GM21529 (cell line): Measurements from ENCODE around the gene GRIK5.
"Not testable (repeated sequence)": the region's sequence is repeated elsewhere in the genome, so short reads cannot be mapped to it uniquely, and the experiment has no call there.

ENCODE experiments used
- ATAC-seq: cut with Tn5 transposase; IDR thresholded peaks from one replicate; pipeline ENCODE4 v1.9.1; 2021; ENCODE audit not compliant: unreplicated experiment

Gene GRIK5

GRCh38 chr19:42069619-42070351, at the start of gene GRIK5:
Gene GRIK5 (minus strand): TSS chr19:42070206. CDS start chr19:42065770, 4,436 bp downstream.
- ATAC-seq = no peak

- ATAC-seq = no peak
These were observed 47.1 kb upstream of the GRIK5 start for GRCh38 chr19:42117076-42117475.

DNA sequence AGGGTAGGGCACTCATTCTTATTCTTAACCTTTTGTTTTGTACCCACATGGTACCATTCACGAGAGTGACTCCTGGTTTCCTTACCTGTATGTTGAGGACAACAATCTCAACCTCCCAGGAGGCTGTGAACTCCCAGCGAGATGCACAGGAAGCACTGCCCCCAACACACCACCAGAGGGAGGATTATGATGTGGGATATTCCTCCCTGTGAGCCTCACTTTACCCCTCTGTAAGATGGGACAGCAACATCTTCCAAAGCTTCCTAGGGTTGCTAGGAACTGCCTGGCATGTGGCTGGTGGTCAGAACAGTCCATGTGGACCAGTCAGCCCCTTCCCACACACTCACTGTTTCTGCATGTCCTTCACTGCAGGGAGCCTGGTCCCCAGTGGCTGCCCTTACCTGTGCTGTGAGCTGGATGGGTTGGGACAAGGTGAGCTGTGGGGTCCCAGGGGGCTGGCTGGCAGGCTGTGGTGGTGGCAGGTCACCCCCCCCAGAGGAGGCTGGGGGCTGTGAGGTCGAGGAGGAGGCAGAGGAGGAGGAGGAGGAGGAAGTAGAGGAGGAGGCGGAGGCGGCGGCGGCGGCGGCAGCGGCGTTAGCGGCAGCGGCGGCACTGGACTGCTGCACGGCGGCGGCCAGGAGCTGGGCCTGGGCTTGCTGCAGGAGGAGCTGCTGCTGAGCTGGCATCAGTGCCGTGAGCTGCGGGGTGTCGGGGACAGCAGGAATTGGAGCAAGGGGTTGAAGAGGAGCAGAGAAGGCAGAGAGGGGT, 46.5 kb upstream of the GRIK5 start:
- ATAC-seq = no peak

DNA sequence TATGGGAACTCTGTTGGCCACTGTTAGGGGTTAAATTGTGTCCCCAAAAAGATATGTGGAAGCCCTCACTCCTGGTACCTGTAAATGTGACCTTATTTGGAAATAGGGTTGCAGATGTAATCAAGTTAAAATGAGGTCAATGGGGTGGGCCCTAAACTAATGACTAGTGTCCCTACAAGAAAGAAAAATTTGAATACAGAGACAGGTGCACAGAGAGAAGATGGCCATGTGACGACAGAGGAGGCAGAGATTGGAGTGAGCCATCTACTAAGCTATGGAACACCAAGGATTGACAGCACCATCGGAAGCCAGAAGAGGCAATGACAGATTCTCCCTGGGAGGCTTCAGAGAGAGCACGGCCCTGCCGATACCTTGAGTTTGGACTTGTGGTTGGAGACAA, 45.7 kb upstream of the GRIK5 start:
- no peak for ATAC-seq

DNA sequence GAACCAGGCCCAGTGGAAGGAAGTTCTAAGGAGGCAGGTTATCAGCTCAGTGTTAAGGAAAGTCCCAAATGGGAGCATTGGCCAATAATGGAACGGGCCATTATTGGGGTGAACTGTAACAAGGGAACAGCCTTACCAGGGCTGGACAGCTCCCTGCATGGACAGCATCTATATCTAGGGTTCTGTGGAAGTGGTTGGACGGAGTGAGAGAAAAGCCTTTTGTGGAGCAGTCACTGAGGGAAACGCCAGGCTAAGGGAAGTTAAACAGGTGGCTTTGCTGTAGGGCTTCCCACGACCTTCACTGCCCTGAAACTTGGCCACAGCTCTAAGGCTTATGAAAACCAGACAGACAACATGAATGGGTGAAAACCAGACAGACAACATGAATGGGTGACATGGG, 45.2 kb upstream of the GRIK5 start:
- ATAC-seq = no peak

- ATAC-seq = peak; percentile 66
These were observed 44.4 kb upstream of the GRIK5 start for GRCh38 chr19:42114412-42114811.

GRCh38 chr19:42113641-42114348, 43.8 kb upstream of the GRIK5 start:
- ATAC-seq = peak; percentile 46

DNA sequence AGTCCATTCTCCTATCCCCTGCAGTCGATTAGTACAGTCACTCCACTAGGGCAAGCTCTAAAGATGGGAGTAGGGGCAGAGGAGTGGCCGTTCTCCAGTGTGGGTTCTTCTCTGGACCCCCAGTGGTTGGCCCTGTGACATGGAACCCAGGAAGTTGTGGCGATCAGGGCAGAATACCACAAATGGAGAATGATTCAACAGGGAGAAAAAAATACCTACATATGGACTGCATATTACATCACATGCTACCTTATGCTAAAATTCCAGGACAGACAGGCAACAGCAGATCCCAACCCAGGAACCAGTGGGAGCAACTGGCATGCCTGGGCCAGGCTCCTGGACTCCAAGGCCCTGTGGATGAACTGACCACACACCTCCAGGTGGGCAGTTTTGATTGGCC, 41.8 kb upstream of the GRIK5 start:
- no peak for ATAC-seq

DNA sequence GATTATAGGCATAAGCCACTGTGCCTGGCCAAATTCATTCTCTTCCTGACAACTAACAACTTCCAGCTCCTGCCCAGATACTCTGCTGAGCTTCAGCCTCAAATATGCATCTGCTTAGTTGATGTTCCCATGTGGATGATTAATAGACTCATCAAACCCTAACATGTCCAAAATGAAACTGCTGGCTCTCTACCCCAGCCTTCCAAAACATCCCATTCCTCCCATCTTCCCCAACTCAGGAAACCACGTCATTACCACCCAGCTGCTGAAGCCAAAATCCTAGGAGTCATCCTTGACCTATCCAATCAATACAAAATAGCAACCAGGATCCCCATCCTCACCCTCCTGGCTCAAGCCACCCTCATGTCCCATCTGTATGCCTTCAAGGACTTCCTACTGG, 41.4 kb upstream of the GRIK5 start:
- ATAC-seq = no peak

GRCh38 chr19:42110658-42111057, 40.7 kb upstream of the GRIK5 start:
- no peak for ATAC-seq

GRCh38 chr19:42109896-42110295, 39.9 kb upstream of the GRIK5 start:
- ATAC-seq = no peak

- ATAC-seq = peak; percentile 64
These were observed 38.8 kb upstream of the GRIK5 start for GRCh38 chr19:42108527-42109389.

GRCh38 chr19:42105368-42105767, 35.4 kb upstream of the GRIK5 start:
- no peak for ATAC-seq

- ATAC-seq = no peak
These were observed 32.9 kb upstream of the GRIK5 start for GRCh38 chr19:42102877-42103276.

- not testable (repeated sequence) for ATAC-seq
These were observed 30.2 kb upstream of the GRIK5 start for GRCh38 chr19:42100241-42100640.

- ATAC-seq = no peak
These were observed 29.4 kb upstream of the GRIK5 start for GRCh38 chr19:42099336-42099925.

DNA sequence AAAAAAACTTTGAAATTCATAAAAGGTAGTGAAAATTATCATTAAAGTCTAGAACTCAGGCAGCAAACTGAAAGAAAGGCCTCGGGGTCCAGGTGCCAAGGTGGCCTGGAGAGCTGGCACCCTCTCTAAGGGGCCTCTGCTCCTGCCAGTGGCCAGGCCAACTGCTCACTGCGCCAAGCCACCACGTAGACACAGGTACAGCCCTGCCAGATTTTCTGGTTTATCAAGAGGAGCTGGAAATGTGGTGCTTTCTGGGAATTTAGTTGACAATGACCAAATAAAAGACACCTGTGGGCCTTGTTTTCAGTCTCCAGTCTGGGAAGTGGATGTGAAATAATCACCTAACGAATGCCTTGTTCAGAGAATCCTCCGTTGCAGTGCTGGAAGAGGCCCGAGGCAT, 28.8 kb upstream of the GRIK5 start:
- no peak for ATAC-seq

DNA sequence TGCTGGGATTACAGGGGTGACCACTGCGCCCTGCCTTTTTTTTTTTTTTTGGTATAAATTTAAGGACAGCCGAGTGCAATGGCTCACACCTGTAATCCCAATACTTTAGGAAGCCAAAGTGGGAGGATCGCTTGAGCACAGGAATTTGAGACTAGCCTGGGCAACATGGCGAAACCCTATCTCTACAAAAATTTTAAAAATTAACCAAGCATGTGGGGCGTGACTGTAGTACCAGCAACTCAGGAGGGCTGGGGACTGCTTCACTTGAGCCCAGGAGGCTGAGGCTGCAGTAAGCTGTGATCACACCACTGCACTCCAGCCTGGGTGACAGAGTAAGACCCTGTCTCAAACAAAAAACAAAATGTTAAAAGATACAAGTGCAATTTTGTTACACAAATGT, 27.5 kb upstream of the GRIK5 start:
- ATAC-seq = no peak

- no peak for ATAC-seq
These were observed 26.3 kb upstream of the GRIK5 start for GRCh38 chr19:42096255-42096837.

DNA sequence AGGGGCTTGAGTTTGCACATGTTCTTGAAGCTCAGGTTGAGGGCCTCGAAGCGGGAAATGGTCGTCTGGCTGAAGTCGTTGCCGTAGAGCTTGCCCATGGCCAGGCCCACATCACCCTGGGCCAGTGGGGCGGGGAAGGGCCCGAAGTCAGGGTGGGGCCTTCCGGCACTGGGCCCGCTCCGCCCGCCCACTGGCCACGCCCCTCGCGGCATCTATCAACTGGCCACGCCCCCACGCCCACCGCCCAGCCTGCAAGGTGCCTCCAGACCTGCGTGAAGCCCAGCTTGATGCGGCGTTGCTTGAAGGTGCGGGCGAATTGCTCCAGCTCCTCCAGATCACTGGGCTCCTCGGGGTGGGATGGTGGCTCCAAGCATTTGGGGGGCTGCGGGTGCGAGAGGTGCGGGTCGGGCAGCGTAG, 25.8 kb upstream of the GRIK5 start:
- no peak for ATAC-seq
